ENCODE measurements around the gene CERT1.

CERT1 gene

DNA sequence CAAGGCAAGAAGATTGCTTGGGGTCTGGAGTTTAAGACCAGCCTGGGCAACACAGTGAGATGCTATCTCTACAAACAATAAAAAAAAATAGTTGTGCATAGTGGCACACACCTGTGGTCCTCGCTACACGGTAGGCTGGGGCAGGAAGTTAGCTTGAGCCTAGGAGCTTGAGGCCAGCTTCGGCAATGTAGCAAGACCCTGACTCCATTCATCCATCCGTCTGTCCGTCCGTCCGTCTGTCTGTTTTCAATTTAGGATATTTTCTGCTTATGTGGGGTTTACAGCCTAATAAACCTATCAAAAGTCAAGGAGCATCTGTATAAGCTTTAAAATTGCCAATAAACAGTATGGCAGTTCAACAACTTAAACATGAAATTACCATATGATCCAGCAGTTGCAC lies 154.7 kb downstream of the CERT1 start:
- H3K9ac ChIP-seq (ENCODE audit: low read depth, low read length, poor library complexity): no peak overlapping the region
- no peak overlapping the region for H3K4me3 ChIP-seq (ENCODE audit: low read length in 2 of 2)
- H2AK5ac ChIP-seq (ENCODE audit: low read depth, low read length): no peak overlapping the region
- no peak for DNase-seq (ENCODE audit: low spot score)
- H2AFZ ChIP-seq (ENCODE audit: low read length): no peak overlapping the region
- no peak overlapping the region for H3K23ac ChIP-seq (ENCODE audit: low read depth, low read length, poor library complexity)
- H3K4ac ChIP-seq (ENCODE audit: low read length): no peak overlapping the region
- H3K4me1 ChIP-seq (ENCODE audit: control insufficient read depth in 2 of 2, insufficient read depth in 1 of 2, low read depth in 1 of 2, low read length in 2 of 2): no peaks in the 10 kb centered on the region
- no peak overlapping the region for H2BK5ac ChIP-seq (ENCODE audit: low read length)
- peaks cover 34 to 100% of the 10 kb centered on the region in 2 donors for H3K36me3 ChIP-seq (replicated peaks in 1 of 2; ENCODE audit: control insufficient read depth in 2 of 2, insufficient read depth in 2 of 2, low read length in 2 of 2)
- no peak overlapping the region for H3K14ac ChIP-seq (ENCODE audit: low read length)
- no peak overlapping the region for H3K27ac ChIP-seq (replicated peaks; ENCODE audit: low read length)
- H2BK12ac ChIP-seq (ENCODE audit: low read length): no peak overlapping the region
- peaks cover 5% of the 10 kb centered on the region for H3K79me1 ChIP-seq (ENCODE audit: low read depth, low read length)
- H3K9me3 ChIP-seq (replicated peaks in 1 of 2; ENCODE audit: control insufficient read depth in 2 of 2, insufficient read depth in 1 of 2, low read depth in 1 of 2, low read length in 2 of 2): no peaks in the 10 kb centered on the region
- no peaks in the 10 kb centered on the region for H3K27me3 ChIP-seq (ENCODE audit: control insufficient read depth in 3 of 3, insufficient read depth in 3 of 3, low read depth in 1 of 3, low read length in 3 of 3)
- no peak overlapping the region for H4K91ac ChIP-seq (ENCODE audit: low read depth, low read length, poor library complexity)
- no peak overlapping the region for H2BK15ac ChIP-seq (ENCODE audit: low read length)
- no peak overlapping the region for H2BK120ac ChIP-seq (ENCODE audit: low read depth, low read length)
- no peak overlapping the region for H3K4me2 ChIP-seq (ENCODE audit: insufficient read depth, low read length, poor library complexity, severe bottlenecking)
- H4K8ac ChIP-seq (ENCODE audit: low read depth, low read length): no peak overlapping the region
- H3K18ac ChIP-seq (ENCODE audit: low read length): no peak overlapping the region
- no CpG with 5 or more reads among the region's 7 CpGs for WGBS, 2 donors (ENCODE audit: extremely low coverage in 2 of 2, insufficient read length in 2 of 2, insufficient replicate concordance in 1 of 2)

DNA sequence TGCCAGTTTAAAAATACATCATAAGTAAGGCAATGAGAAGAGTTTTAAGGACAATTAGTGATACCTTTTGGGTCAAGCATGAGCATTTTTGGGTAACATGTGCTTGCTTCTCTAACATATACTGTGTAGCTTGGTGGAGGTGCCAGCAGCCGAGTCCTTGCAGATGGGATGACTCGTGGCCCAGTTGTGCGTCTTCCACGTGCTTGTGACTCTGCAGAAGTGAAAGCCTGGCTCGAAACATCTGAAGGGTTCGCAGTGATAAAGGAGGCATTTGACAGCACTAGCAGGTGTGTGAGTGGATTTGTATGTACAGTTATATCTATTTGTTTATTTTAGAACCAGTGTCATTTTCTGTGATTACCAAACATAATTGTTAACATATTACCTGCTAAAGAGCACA lies 156.2 kb downstream of the CERT1 start:
- no peak overlapping the region for H3K4ac ChIP-seq (ENCODE audit: low read length)
- no peak overlapping the region for H2BK5ac ChIP-seq (ENCODE audit: low read length)
- no peak overlapping the region for H3K27ac ChIP-seq (replicated peaks; ENCODE audit: low read length)
- H2BK120ac ChIP-seq (ENCODE audit: low read depth, low read length): no peak overlapping the region
- no peak overlapping the region for H3K14ac ChIP-seq (ENCODE audit: low read length)
- H3K27me3 ChIP-seq (ENCODE audit: control insufficient read depth in 3 of 3, insufficient read depth in 3 of 3, low read depth in 1 of 3, low read length in 3 of 3): no peaks in the 10 kb centered on the region
- no peak overlapping the region for H3K9ac ChIP-seq (ENCODE audit: low read depth, low read length, poor library complexity)
- peaks cover 5% of the 10 kb centered on the region for H3K79me1 ChIP-seq (ENCODE audit: low read depth, low read length)
- H2BK12ac ChIP-seq (ENCODE audit: low read length): no peak overlapping the region
- H4K91ac ChIP-seq (ENCODE audit: low read depth, low read length, poor library complexity): no peak overlapping the region
- no CpG with 5 or more reads among the region's 6 CpGs for WGBS, 2 donors (ENCODE audit: extremely low coverage in 2 of 2, insufficient read length in 2 of 2, insufficient replicate concordance in 1 of 2)
- no peak overlapping the region for H2BK15ac ChIP-seq (ENCODE audit: low read length)
- DNase-seq (ENCODE audit: low spot score): no peak
- no peaks in the 10 kb centered on the region for H3K9me3 ChIP-seq (replicated peaks in 1 of 2; ENCODE audit: control insufficient read depth in 2 of 2, insufficient read depth in 1 of 2, low read depth in 1 of 2, low read length in 2 of 2)
- H3K18ac ChIP-seq (ENCODE audit: low read length): no peak overlapping the region
- no peak overlapping the region for H3K4me3 ChIP-seq (ENCODE audit: low read length in 2 of 2)
- no peak overlapping the region for H2AK5ac ChIP-seq (ENCODE audit: low read depth, low read length)
- no peak overlapping the region for H4K8ac ChIP-seq (ENCODE audit: low read depth, low read length)
- peaks cover 38 to 100% of the 10 kb centered on the region in 2 donors for H3K36me3 ChIP-seq (replicated peaks in 1 of 2; ENCODE audit: control insufficient read depth in 2 of 2, insufficient read depth in 2 of 2, low read length in 2 of 2)
- H3K4me2 ChIP-seq (ENCODE audit: insufficient read depth, low read length, poor library complexity, severe bottlenecking): no peak overlapping the region
- no peak overlapping the region for H3K23ac ChIP-seq (ENCODE audit: low read depth, low read length, poor library complexity)
- H2AFZ ChIP-seq (ENCODE audit: low read length): no peak overlapping the region
- no peaks in the 10 kb centered on the region for H3K4me1 ChIP-seq (ENCODE audit: control insufficient read depth in 2 of 2, insufficient read depth in 1 of 2, low read depth in 1 of 2, low read length in 2 of 2)

DNA sequence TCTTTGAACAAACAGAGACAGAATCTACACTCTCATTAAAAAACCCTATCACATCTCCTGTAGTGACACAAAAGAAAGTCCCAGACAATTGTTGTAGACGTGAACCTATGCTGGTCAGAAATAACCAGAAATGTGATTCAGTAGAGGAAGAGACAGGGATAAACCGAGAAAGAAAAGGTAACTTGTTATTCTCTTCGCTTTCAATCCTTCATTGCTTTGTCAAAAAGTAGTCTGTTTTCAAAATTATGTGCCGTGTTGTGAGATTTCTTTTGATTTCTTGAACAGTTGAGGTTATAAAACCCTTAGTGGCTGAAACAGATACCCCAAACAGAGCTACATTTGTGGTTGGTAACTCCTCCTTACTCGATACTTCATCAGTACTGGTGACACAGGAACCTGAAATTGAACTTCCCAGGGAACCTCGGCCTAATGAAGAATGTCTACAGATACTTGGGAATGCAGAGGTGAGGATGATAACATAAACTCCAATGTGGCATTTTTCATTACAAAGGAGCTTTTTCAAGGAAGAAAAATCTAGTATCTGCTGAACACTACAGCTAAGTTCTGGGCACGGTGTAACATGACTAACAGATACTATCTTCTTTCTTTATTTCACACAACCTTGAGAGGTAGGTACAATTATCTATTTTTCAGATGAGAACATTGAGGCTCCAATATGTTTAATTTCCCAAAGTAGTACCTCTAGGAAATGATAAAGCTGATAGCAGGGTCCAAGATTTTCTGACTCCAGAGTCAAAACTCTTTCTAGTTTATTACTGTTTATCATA lies 160.1 kb downstream of the CERT1 start:
- Histone ChIP-seq H3K18ac (ENCODE audit: low read length) (no peak overlapping the region), H2AK5ac (ENCODE audit: low read depth, low read length) (no peak overlapping the region), H3K4me2 (ENCODE audit: insufficient read depth, low read length, poor library complexity, severe bottlenecking) (no peak overlapping the region), H4K8ac (ENCODE audit: low read depth, low read length) (no peak overlapping the region), H3K9ac (ENCODE audit: low read depth, low read length, poor library complexity) (no peak overlapping the region), H3K4me1 (ENCODE audit: control insufficient read depth in 2 of 2, insufficient read depth in 1 of 2, low read depth in 1 of 2, low read length in 2 of 2) (no peaks in the 10 kb centered on the region), H3K4ac (ENCODE audit: low read length) (no peak overlapping the region), H3K79me1 (ENCODE audit: low read depth, low read length) (peaks cover 2% of the 10 kb centered on the region), H2BK120ac (ENCODE audit: low read depth, low read length) (no peak overlapping the region), H3K23ac (ENCODE audit: low read depth, low read length, poor library complexity) (no peak overlapping the region), H3K36me3 (replicated peaks in 1 of 2; ENCODE audit: control insufficient read depth in 2 of 2, insufficient read depth in 2 of 2, low read length in 2 of 2) (peaks cover 33 to 100% of the 10 kb centered on the region in 2 donors), H3K4me3 (ENCODE audit: low read length in 2 of 2) (no peak overlapping the region), H3K14ac (ENCODE audit: low read length) (no peak overlapping the region), H3K27me3 (ENCODE audit: control insufficient read depth in 3 of 3, insufficient read depth in 3 of 3, low read depth in 1 of 3, low read length in 3 of 3) (no peaks in the 10 kb centered on the region), H3K27ac (replicated peaks; ENCODE audit: low read length) (no peak overlapping the region), H4K91ac (ENCODE audit: low read depth, low read length, poor library complexity) (no peak overlapping the region), H2BK15ac (ENCODE audit: low read length) (no peak overlapping the region), H2BK12ac (ENCODE audit: low read length) (no peak overlapping the region), H2BK5ac (ENCODE audit: low read length) (no peak overlapping the region), H2AFZ (ENCODE audit: low read length) (no peak overlapping the region), H3K9me3 (replicated peaks in 1 of 2; ENCODE audit: control insufficient read depth in 2 of 2, insufficient read depth in 1 of 2, low read depth in 1 of 2, low read length in 2 of 2) (no peaks in the 10 kb centered on the region)
- no CpG with 5 or more reads among the region's 7 CpGs for WGBS, 2 donors (ENCODE audit: extremely low coverage in 2 of 2, insufficient read length in 2 of 2, insufficient replicate concordance in 1 of 2)
- DNase-seq (ENCODE audit: low spot score): no peak

DNA sequence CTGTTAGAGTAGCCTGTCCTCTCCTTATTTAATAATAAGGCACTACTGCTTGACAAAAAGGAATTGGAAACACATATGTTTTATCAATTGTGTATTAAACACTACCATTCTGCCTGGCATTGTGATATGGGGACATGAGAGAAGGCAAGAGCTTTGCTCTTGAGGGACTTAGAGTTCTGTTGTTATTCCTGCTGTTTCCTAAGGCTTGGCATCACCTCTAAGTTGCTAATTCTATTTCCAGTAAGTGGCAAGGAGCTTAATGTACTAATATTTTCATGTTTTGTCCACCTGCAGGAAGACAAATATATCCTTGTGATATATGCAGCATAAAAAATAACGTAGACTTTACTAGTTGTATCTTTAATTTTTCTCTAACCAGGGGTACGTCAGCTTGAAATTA lies 161.8 kb downstream of the CERT1 start:
- H3K4ac ChIP-seq (ENCODE audit: low read length): no peak overlapping the region
- H3K14ac ChIP-seq (ENCODE audit: low read length): no peak overlapping the region
- no peak overlapping the region for H4K8ac ChIP-seq (ENCODE audit: low read depth, low read length)
- H2BK12ac ChIP-seq (ENCODE audit: low read length): no peak overlapping the region
- H4K91ac ChIP-seq (ENCODE audit: low read depth, low read length, poor library complexity): no peak overlapping the region
- H3K18ac ChIP-seq (ENCODE audit: low read length): no peak overlapping the region
- no peak overlapping the region for H3K9ac ChIP-seq (ENCODE audit: low read depth, low read length, poor library complexity)
- no peak for DNase-seq (ENCODE audit: low spot score)
- peaks cover 31 to 100% of the 10 kb centered on the region in 2 donors for H3K36me3 ChIP-seq (replicated peaks in 1 of 2; ENCODE audit: control insufficient read depth in 2 of 2, insufficient read depth in 2 of 2, low read length in 2 of 2)
- H3K9me3 ChIP-seq (replicated peaks in 1 of 2; ENCODE audit: control insufficient read depth in 2 of 2, insufficient read depth in 1 of 2, low read depth in 1 of 2, low read length in 2 of 2): no peaks in the 10 kb centered on the region
- no peak overlapping the region for H3K27ac ChIP-seq (replicated peaks; ENCODE audit: low read length)
- H2AFZ ChIP-seq (ENCODE audit: low read length): no peak overlapping the region
- H3K4me3 ChIP-seq (ENCODE audit: low read length in 2 of 2): no peak overlapping the region
- H2BK120ac ChIP-seq (ENCODE audit: low read depth, low read length): no peak overlapping the region
- H3K27me3 ChIP-seq (ENCODE audit: control insufficient read depth in 3 of 3, insufficient read depth in 3 of 3, low read depth in 1 of 3, low read length in 3 of 3): no peaks in the 10 kb centered on the region
- no peak overlapping the region for H2BK5ac ChIP-seq (ENCODE audit: low read length)
- no peak overlapping the region for H2AK5ac ChIP-seq (ENCODE audit: low read depth, low read length)
- no peak overlapping the region for H3K23ac ChIP-seq (ENCODE audit: low read depth, low read length, poor library complexity)
- H3K4me1 ChIP-seq (ENCODE audit: control insufficient read depth in 2 of 2, insufficient read depth in 1 of 2, low read depth in 1 of 2, low read length in 2 of 2): no peaks in the 10 kb centered on the region
- H3K4me2 ChIP-seq (ENCODE audit: insufficient read depth, low read length, poor library complexity, severe bottlenecking): no peak overlapping the region
- H3K79me1 ChIP-seq (ENCODE audit: low read depth, low read length): peaks cover 2% of the 10 kb centered on the region
- H2BK15ac ChIP-seq (ENCODE audit: low read length): no peak overlapping the region
- WGBS, 2 donors (ENCODE audit: extremely low coverage in 2 of 2, insufficient read length in 2 of 2, insufficient replicate concordance in 1 of 2): no CpG with 5 or more reads among the region's 2 CpGs

Measured in neuronal stem cell (in vitro differentiated cells).